ENCODE data around the gene C7. TPM values are rescaled to one million over a fixed set of nuclear protein-coding genes. Genes with fewer than 3 reads are reported as not detected.

C7 gene
- total RNA-seq, 2 donors from 2014 or later, result 18.4 to 59.9 TPM

Other genes with a start within 250 kb of the C7 start
- gene PTGER4, start 229.6 kb upstream of the C7 start, total RNA-seq, result 10 to 100 TPM; 56.7 to 58.2 TPM
- 10 to 100 TPM; 15.0 to 15.8 TPM for gene TTC33, start 153.5 kb upstream of the C7 start, total RNA-seq
- 100 to 1,000 TPM in 1 of 2 donors, 10 to 100 TPM in 1; 95.4 to 108 TPM for gene PRKAA1, start 111.1 kb upstream of the C7 start, total RNA-seq
- gene RPL37, start 74.3 kb upstream of the C7 start, total RNA-seq, result 100 to 1,000 TPM; 828 to 833 TPM
- 1 to 10 TPM; 1.9 to 3.5 TPM for gene CARD6, start 68.1 kb upstream of the C7 start, total RNA-seq
- gene MROH2B, start 161.8 kb downstream of the C7 start, total RNA-seq, result not detected

Data from left colon (tissue), 2 donors.